Measurements from ENCODE around the gene FZR1. TPM values are rescaled to one million over a fixed set of nuclear protein-coding genes. Genes with fewer than 3 reads are reported as not detected.

The FZR1 gene
- total and polyA plus RNA-seq, 2 of the 4 experiments (the other 2 are of a cell fraction) = 21.5 to 47.8 TPM

DNA sequence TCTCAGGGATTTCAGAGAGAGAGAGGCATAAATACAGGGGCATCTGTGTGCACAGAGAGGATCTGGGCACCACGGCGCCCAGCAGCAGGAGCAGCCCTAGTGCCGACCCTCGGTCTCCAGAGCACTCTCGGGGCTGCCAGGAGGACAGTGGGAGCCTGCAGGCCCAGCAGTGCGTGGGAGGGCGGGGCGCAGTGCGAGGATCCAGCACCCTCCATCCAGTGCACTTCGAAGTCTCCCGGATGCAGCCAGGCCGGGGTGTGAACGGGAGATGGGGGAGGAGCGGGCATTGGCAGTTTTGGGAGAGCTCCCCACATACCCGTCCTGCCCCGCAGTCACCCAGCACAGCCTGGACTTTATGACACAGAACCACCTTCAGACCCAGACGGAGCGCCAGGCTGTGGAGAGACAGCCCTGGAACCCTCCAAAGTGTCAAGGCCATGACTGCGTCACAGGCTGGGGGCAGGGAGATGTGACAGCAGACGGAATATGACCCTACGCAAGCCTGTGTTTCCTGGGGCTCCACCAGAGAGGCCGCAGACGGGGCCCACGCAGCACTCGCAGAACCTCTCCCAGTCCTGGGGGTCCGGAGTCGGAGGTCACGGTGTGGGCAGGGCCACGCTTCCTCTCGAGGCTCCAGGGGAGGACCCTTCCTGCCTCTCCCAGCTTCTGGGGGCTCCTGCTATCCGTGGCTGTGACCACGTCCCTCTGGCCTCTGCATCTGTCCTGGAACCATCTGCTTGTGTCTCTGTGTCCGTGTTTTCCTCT lies 18.1 kb downstream of the FZR1 start:
- H4K8ac ChIP-seq (ENCODE audit: low read depth in 2 of 2, low read length in 2 of 2) = no peak overlapping the region
- no peaks in the 10 kb centered on the region for H3K27me3 ChIP-seq (ENCODE audit: control insufficient read depth, insufficient read depth, low read length)
- no peak overlapping the region for H2BK5ac ChIP-seq (ENCODE audit: low read depth, low read length, poor library complexity, severe bottlenecking)
- H2AFZ ChIP-seq (replicated peaks; ENCODE audit: low read length, poor library complexity) = no peak overlapping the region
- H3K9ac ChIP-seq (ENCODE audit: low read depth, low read length) = no peak overlapping the region
- H3K14ac ChIP-seq (replicated peaks; ENCODE audit: low read depth, low read length) = no peak overlapping the region
- no peaks in the 10 kb centered on the region for H3K9me3 ChIP-seq (ENCODE audit: control insufficient read depth, insufficient read depth, low read length)
- in situ Hi-C loops (cut with MboI; ENCODE audit: low sequenced_read_pairs) (no loop called here), intact Hi-C loops (cut with micrococcal nuclease) (no loop called here), dilution Hi-C loops (cut with HindIII; ENCODE audit: low sequenced_read_pairs, unreplicated experiment) (no loop called here)
- no peak overlapping the region for H3K4me2 ChIP-seq (ENCODE audit: low read depth, low read length)
- H4K91ac ChIP-seq (ENCODE audit: insufficient read depth, low read depth, low read length) = no peak overlapping the region
- CTCF ChIA-PET = no interaction called here
- TF ChIP-seq FOS (IDR thresholded peaks at IDR 0.05; ENCODE audit: low read depth, low read length) (no peak), RFX5 (IDR thresholded peaks at IDR 0.05; ENCODE audit: low read depth, low read length) (no peak), RCOR1 (IDR thresholded peaks at IDR 0.05; ENCODE audit: insufficient replicate concordance, low read length) (no peak), NFE2L2 (IDR thresholded peaks at IDR 0.05; ENCODE audit: low read depth, low read length) (no peak), CHD1 (IDR thresholded peaks at IDR 0.05; ENCODE audit: low read depth, low read length) (no peak), RAD21 (IDR thresholded peaks at IDR 0.05; ENCODE audit: low read length) (no peak), MAFK (IDR thresholded peaks at IDR 0.05; ENCODE audit: low read depth, low read length) (no peak), POLR2A (IDR thresholded peaks at IDR 0.05; ENCODE audit: low read depth, low read length) (no peak), MAZ (IDR thresholded peaks at IDR 0.05; ENCODE audit: borderline replicate concordance, low read depth, low read length) (no peak)
- TF ChIP-seq, protein P1, sequence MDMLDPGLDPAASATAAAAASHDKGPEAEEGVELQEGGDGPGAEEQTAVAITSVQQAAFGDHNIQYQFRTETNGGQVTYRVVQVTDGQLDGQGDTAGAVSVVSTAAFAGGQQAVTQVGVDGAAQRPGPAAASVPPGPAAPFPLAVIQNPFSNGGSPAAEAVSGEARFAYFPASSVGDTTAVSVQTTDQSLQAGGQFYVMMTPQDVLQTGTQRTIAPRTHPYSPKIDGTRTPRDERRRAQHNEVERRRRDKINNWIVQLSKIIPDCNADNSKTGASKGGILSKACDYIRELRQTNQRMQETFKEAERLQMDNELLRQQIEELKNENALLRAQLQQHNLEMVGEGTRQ (IDR thresholded peaks at IDR 0.05; ENCODE audit: low read depth, low read length) = no peak
- TF ChIP-seq, protein P2, sequence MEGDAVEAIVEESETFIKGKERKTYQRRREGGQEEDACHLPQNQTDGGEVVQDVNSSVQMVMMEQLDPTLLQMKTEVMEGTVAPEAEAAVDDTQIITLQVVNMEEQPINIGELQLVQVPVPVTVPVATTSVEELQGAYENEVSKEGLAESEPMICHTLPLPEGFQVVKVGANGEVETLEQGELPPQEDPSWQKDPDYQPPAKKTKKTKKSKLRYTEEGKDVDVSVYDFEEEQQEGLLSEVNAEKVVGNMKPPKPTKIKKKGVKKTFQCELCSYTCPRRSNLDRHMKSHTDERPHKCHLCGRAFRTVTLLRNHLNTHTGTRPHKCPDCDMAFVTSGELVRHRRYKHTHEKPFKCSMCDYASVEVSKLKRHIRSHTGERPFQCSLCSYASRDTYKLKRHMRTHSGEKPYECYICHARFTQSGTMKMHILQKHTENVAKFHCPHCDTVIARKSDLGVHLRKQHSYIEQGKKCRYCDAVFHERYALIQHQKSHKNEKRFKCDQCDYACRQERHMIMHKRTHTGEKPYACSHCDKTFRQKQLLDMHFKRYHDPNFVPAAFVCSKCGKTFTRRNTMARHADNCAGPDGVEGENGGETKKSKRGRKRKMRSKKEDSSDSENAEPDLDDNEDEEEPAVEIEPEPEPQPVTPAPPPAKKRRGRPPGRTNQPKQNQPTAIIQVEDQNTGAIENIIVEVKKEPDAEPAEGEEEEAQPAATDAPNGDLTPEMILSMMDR (conservative IDR thresholded peaks at IDR 0.05; ENCODE audit: low read depth, low read length) = no peak
- TF ChIP-seq, protein P3, sequence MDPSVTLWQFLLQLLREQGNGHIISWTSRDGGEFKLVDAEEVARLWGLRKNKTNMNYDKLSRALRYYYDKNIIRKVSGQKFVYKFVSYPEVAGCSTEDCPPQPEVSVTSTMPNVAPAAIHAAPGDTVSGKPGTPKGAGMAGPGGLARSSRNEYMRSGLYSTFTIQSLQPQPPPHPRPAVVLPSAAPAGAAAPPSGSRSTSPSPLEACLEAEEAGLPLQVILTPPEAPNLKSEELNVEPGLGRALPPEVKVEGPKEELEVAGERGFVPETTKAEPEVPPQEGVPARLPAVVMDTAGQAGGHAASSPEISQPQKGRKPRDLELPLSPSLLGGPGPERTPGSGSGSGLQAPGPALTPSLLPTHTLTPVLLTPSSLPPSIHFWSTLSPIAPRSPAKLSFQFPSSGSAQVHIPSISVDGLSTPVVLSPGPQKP (IDR thresholded peaks at IDR 0.05; ENCODE audit: borderline replicate concordance, low read depth, low read length) = no peak
- no peak overlapping the region for H2AK9ac ChIP-seq (replicated peaks; ENCODE audit: low read depth, low read length, poor library complexity)
- H3K23ac ChIP-seq (ENCODE audit: low read depth, low read length) = no peak overlapping the region
- H3K36me3 ChIP-seq (ENCODE audit: control insufficient read depth, insufficient read depth, low read length) = peaks cover 53% of the 10 kb centered on the region
- H3K18ac ChIP-seq (ENCODE audit: low read depth, low read length) = no peak overlapping the region
- H3K56ac ChIP-seq (ENCODE audit: extremely low read depth, insufficient read depth, low read length) = no peak overlapping the region
- peaks cover 64% of the 10 kb centered on the region for H4K20me1 ChIP-seq (ENCODE audit: insufficient read depth, low read length)
- no peak overlapping the region for H3K4ac ChIP-seq (ENCODE audit: low read depth, low read length)
- peaks cover 12% of the 10 kb centered on the region; the same call in 1 of the 2 replicates for H3K9me1 ChIP-seq (ENCODE audit: insufficient read depth, low read length)
- ATAC-seq (ENCODE audit: low read depth) (no peak), DNase-seq (no peak)
- H2BK15ac ChIP-seq (ENCODE audit: low read depth, low read length) = no peak overlapping the region
- WGBS, 2 experiments (ENCODE audit: extremely low coverage in 2 of 2, insufficient read length in 1 of 2) = 90% methylated on average over 10 of the region's 33 CpGs; no CpG with 5 or more reads in 1 of the 2 experiments
- H3K4me3 ChIP-seq (ENCODE audit: insufficient read depth, low read depth, low read length) = no peak overlapping the region
- H3K27ac ChIP-seq (ENCODE audit: insufficient read depth, low read length) = no peak overlapping the region
- H2AK5ac ChIP-seq (ENCODE audit: low read depth, low read length) = no peak overlapping the region
- no peaks in the 10 kb centered on the region for H3K4me1 ChIP-seq (ENCODE audit: control insufficient read depth, insufficient read depth, low read length)
- POLR2A ChIA-PET (ENCODE audit: unreplicated experiment) = no interaction called here
- peaks cover 25 to 74% of the 10 kb centered on the region in 2 experiments for H3K79me1 ChIP-seq (ENCODE audit: low read depth in 1 of 2, low read length in 2 of 2)
- no peak overlapping the region for H2BK120ac ChIP-seq (ENCODE audit: low read depth, low read length)
- no peak overlapping the region for H2BK20ac ChIP-seq (ENCODE audit: low read depth, low read length)
- no TSS peak for BruUV-seq (replicated peaks)
- H4K5ac ChIP-seq (ENCODE audit: low read depth, low read length) = no peak overlapping the region

Measured in IMR-90 (cell line).